IPS-NIHi11 (cell line): ENCODE results near the gene JPH3.
"Not testable (repeated sequence)": the region's sequence is repeated elsewhere in the genome, so short reads cannot be mapped to it uniquely, and the experiment has no call there.

Experiments used
- DNase-seq: peaks from one replicate; pipeline ENCODE4 v3.0.0; 2012; ENCODE audit warnings: mixed read lengths, low spot score

The JPH3 gene

GRCh38 chr16:87575027-87575804, 27.1 kb upstream of the JPH3 start:
- DNase-seq: peak; percentile 76

- peak; percentile 59 for DNase-seq
Observed at GRCh38 chr16:87576171-87576570, 26.1 kb upstream of the JPH3 start.

- not testable (repeated sequence) for DNase-seq
Observed at GRCh38 chr16:87578142-87578930, 24.0 kb upstream of the JPH3 start.

DNA sequence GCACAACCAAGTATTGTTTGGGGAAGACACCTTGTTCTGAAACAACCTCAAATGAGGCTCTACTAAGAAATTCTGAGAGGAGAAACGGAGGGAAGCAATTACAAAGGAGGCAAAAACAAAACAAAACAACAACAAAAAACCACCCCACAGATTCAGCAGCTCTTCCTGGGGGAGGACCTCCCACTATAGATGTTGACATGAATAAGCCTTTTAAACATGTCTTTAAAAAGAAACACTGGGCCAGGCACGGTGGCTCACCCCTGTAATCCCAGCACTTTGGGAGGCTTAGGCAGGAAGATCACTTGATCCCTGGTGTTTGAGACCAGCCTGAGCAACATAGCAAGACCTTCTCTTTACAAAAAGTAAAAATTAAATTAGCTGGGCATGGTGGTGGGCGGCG, 22.6 kb upstream of the JPH3 start:
- no peak for DNase-seq

DNA sequence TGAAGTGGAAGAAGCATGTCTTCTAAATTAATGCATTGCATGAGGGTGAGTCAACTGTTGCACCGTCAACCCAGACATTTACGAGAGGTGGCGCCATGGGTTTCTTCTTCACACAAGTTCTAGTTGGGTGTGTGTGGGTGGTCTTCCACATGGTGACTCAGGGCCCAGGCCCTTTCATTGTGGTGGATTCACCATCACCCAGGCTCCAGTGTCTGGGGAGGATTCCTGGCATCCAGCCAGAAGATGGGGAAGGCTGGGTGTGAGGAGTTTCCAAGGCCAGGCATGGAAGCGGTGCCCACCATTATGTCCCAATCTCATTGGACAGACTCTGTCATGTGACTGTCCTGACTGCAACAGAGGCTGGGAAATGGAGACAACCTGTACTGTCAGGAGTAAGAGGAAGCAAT, 21.4 kb upstream of the JPH3 start:
- DNase-seq: no peak

- DNase-seq: peak; percentile 31
Observed at GRCh38 chr16:87581857-87582215, 20.5 kb upstream of the JPH3 start.

GRCh38 chr16:87582216-87582965, 19.9 kb upstream of the JPH3 start:
- DNase-seq: peak; percentile 50

DNA sequence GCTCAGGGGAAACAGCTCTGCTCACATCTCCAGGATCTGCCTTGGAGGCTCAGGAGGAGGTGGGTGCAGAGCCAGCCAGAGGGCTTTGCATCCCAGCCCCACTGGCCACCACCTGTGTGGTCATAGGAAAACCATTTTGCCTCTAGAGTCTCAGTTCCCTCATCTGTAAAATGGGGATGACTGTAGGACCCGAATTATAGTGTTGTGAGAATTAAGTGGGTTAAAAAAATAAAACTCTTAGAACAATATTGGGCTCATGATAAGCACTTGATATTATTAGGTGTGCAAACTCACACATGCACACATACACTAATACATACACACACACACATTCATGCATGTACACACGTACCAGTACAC, 19.4 kb upstream of the JPH3 start:
- DNase-seq: no peak

- no peak for DNase-seq
Observed at GRCh38 chr16:87583453-87584131, 18.7 kb upstream of the JPH3 start.

GRCh38 chr16:87584271-87584670, 18.0 kb upstream of the JPH3 start:
- DNase-seq: no peak

GRCh38 chr16:87584975-87585374, 17.3 kb upstream of the JPH3 start:
- no peak for DNase-seq

- no peak for DNase-seq
Observed at GRCh38 chr16:87585442-87586200, 16.7 kb upstream of the JPH3 start.

- no peak for DNase-seq
Observed at GRCh38 chr16:87586201-87586782, 16.0 kb upstream of the JPH3 start.

GRCh38 chr16:87587636-87588035, 14.7 kb upstream of the JPH3 start:
- no peak for DNase-seq

GRCh38 chr16:87592018-87592712, 10.1 kb upstream of the JPH3 start:
- no peak for DNase-seq

- DNase-seq: no peak
Observed at GRCh38 chr16:87593710-87594258, 8.5 kb upstream of the JPH3 start.

DNA sequence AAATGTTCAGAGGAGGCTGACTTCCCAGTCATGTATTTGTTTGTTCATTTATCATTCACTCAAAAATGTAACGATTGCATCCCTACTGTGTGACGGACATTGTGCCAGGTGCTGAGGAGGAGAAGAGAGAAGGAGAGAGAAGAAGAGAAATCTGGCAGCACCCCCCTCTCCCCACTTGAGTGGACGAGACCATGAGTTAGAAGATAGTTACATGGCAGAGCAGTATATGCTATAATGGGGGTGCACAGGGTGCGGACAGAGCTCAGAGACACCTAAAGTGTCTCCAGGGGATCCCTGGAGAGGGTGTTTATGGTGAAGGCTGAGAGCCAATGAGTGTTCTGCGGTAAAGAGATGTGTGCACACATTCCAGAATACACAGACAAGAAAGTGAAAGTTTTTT, 6.6 kb upstream of the JPH3 start:
- DNase-seq: no peak

DNA sequence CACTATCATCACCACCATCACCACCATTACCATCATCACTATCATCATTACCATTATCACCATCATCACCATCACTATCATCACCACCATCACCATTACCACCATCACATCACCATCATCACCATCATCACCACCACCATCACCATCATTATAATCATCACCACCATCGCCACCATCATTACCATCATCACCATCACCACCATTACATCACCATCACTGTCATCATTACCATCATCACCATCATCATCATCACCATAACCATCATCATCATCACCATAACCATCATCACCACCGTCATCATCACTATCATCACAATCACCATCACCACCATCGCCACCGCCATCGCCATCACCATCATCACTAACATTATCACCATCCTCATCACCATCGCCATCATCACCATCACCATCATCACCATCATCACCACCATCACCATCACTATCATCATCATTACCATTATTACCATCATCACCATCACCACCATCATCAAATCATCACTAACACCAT, 4.9 kb upstream of the JPH3 start:
- no peak for DNase-seq

DNA sequence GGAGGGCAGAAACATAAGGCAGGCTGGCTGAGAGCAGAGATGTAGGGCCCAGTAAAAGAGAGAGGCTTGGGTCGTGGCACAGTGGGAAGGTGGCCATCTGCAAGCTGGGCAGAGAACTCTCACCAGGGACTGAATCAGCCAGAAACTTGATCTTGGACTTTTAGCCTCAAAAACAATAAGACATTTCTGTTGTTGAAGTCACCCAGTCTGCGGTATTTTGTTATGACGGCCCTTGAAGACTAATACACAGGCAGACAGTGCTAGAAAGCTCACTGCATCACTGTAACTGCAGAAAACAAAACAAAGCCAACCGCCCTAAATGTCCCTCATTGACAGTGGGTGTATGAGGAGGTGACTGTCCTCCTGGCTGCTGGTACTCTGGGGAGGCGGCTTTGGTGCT, 3.9 kb upstream of the JPH3 start:
- DNase-seq: no peak

DNA sequence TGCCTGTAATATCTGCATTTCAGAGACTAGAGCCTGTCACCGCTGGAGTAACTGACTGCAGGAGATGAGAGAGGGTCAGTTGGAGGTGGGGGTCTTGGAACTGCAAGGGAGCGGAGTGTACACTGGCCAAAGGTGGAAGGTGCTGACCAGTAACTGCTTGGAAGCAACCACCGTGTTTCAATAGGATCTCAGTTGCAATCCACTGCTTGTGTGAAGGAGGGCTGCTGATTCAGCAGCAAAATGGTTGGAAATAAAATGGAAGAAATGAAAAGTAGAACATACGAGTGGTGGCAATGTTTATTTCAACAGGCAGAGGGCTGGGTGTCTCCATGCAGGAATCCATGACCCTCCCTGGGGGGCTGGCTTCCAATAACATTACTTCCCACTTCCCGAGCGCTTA, 2.1 kb upstream of the JPH3 start:
- DNase-seq: no peak
